Fibroblast of skin of right quadriceps (primary cell): ENCODE data around the gene DPP6.
"Not testable (repeated sequence)": the region's sequence is repeated elsewhere in the genome, so short reads cannot be mapped to it uniquely, and the experiment has no call there.

Source experiments
- DNase-seq: peaks from one replicate; pipeline ENCODE4 v3.0.0-alpha.2; 2013

DPP6 gene

DNA sequence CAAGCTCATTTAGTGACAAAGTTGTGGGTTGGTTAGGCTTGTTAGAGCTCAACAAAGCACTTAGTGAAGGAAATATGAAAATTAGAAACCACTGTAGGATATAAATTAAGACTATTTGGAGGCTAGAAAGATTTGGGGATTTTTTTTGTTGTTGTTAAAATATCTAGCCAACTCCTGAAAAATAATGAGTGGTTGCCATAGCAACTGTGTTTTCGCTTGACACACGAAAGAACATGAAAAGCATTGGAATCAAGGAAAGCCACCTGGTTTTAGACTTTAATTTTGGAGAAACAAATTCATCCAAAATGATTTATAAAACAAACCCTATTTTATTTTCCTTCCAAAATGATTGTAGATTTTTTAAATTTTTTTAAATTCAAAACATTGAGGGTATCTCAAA is 26.3 kb downstream of the DPP6 start:
- not testable (repeated sequence) for DNase-seq

DNA sequence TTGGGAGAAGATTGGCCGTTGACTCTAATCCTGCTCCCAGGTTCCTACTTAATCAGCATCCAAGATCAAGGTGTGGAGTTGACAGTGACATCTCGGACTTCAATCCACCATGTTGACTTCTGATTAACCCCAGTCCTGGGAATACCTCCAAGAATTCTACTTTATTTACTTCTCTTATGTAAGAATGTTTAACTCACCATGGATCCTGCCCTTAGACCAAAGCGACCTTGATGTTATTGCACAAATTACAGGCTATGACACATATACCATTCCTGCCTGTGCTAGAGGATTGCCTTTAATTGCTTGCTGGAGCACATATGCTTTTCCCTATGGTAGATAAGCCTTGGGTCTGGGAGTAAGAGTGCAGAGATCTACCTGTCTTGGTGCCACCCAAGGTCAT is 28.1 kb downstream of the DPP6 start:
- not testable (repeated sequence) for DNase-seq

DNA sequence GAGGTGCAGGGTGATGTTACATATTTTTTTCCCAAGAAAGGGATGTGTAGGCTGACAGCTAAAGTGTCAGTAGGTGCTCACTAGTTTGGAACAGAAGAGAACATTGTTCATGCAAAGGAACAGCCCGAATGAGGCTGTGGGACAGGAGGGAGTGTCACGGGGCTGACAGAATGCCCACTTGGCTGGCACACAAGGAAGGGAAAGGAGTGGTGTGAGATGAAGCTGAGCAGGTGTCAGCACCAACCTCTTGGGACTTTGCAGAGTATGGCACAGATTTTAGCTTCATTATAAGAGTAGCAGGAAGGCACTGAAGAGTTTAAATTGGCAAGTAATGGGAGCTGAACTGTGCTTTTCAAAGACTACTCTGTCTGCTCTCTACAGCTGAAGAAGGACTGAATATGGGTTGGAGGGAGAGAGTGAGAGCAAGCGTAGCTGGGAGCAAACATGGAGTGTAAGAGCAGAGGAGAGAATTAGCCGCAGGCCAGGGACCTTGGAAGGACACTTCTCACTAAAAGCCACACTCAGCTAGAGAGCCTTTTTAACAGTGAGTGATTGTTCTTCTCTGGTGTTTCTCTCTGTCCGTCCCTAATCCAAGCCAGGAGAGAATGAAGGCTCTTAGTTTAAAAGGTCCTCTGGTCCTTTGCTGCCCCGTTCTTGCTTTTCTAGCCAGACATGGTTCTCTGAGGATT is 35.0 kb downstream of the DPP6 start:
- not testable (repeated sequence) for DNase-seq

DNA sequence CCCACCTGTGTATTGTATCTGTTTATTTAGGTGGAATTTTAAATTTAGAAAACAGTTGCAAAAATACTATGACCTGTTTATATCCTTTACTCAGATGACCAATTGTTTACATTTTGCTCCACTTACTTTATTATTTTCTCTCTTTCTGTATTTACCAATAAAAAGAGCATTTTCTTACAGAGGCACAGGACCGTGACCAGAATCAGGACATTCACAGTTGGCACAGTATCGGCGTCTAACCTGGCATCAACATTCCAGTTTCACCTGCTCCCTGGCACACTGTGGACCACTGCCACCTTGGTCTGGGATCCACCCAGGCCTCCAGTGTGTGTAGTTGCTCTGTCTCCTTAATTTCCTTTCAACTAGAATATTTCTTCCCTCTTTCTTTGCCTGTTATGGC is 39.9 kb downstream of the DPP6 start:
- DNase-seq: not testable (repeated sequence)

DNA sequence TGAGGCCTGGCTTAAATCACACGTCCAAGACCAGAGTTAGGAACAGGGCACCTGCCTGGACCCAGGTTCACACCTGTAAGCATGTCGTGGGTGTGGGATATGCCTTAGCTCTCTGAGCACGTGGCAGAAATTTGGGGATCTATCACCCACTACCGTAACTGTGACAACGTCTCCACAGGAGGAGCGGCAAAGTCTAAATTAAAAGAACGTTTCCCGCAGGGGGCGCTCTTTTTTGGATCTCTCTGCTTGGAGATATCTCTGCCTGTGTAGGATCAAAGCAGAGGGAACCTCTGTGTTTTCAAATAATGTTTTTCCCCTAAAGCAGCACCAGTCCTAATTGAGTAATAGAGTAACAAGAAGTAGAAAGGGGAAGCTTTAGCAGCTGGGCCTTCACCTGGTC is 43.0 kb downstream of the DPP6 start:
- not testable (repeated sequence) for DNase-seq

DNA sequence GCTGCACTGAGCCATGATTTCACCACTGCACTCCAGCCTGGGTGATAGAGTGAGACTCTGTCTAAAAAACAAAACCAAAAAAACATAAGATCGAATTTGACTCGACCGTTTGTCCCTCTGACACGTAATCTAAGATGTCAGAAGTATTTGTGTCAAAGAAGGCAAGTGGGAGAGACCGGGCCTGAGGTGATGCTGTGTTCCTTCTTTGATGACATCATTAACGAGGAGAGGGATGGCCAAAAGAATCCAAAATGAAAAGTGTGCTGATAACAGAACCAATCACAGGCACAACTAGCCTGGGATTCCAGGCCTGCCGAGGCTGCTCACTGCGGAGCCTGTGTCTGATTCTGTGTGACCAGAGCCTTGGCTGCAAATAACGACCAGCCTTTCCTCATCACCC is 52.9 kb downstream of the DPP6 start:
- not testable (repeated sequence) for DNase-seq

DNA sequence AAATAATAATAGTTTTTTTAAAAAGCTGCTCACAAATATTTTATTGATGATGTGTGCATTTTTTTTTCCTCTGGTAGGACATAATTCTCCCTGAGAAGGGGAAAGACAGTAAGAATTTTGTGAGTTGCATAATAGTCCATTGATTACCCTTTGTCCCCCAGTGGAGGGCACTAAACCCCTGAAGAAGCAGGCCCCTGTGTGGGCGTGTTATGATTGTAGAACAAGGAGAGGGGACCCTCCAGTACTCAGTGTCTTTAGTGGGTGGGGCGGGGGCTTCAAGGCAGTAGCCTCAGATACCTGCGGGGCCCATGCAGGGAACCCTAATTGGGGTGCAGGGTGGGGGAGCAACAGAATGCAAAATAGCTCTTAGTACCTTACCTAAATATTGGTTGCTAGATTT is 57.4 kb downstream of the DPP6 start:
- not testable (repeated sequence) for DNase-seq

DNA sequence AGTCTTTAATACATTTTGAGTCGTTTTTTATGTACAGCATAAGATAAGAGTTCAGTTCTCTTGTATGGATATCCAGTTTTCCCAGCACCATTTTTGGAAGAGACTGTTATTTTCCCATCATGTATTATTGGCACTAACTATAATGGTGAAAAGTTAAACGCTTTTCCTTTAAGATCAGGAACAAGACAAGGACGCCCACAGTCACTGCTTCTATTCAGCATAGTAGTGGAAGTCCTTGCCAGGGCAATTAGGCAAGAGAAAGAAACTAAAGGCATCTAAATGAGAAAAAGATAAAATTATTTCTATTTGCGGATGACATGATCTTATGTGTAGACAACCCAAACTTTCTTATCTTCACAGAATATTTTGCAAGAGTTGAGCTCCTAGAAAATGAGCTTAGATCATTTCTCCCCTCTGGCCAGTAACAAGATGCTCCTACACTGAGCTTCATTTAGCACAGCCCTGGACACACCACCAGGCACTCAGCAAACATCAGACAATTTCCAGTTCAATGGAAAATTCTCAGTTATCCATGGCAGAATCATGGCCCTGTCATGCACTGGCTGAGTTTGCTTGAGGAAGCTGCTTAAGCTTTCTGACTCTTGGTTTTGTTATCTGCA is 61.6 kb downstream of the DPP6 start:
- DNase-seq: not testable (repeated sequence)

DNA sequence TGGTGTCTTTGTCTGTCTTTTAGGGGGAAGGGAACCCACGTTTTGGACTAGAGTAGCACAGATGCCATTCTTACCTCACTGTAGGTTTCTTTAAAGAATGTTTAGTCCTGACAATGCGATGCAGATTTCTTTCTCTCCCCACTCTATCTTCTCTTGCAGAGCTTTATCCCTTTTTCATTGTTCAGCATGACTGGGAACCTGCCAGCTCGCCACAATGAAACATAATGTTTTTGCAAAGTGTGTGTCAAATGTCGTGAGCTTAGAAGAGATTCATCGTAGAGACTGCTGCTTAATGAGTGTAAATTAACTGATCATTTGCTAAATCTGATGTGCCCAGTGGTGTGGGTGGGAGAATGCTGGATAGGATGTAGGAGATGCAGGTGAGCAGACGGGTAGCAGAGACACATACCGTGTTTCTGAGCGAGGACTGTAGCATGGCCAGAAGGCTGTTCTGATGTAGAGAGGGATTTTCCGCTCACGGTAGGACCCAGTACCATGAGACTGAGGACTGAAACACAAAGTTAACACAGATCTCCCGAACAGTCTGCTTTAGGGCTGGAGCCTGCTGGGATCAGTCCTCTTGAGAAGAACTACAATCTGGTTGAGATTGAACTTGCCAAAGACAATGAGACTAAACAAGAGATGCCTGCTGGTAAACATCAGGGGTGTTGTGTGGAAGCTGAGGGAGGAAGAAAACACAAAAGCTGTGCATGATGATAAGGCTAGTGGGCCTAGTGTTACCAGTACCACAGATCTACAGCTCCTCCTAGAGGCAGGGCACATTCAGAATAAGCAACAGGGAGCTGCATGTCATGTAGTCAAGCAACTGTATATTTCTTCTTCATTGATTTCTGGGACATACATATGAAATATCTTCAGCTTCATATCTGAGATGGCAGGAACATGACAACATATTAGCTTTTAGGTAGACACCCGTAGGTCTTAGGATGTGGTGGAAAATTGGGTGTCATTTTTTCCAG is 65.5 kb downstream of the DPP6 start:
- not testable (repeated sequence) for DNase-seq

DNA sequence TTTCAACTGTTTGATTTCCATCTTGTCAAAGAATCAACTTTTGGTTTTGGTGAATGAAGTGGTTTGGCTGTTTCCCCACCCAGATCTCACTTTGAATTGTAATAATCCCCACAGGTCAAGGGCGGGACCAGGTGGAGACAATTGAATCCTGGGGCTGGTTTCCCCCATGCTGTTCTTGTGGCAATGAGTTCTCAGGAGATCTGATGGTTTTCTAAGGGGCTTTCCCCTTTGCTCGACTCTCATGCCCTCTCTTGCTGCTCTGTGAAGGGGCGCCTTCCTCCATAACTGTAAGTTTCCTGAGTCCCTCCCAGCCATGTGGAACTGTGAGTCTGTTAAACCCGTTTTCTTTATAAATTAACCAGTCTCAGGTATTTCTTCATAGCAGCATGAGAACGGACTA is 68.6 kb downstream of the DPP6 start:
- not testable (repeated sequence) for DNase-seq

DNA sequence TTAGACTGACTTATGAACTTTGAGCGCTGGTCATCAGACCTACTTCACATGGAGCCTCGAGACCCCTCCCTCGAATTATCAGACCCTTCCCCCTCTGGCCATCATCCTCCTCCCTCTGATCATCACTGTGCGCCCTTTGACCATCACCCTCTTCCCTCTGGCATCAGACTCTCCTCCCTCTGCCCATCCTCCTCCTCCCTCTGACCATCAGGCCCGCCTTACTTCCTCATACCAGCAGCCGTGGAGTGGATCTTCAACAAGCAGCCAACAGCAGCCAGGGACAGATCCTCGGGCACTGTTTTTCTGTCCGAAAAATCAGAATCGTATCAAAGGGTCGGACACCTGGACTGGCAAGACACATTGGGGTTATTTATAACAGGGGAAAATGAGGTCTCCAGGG is 70.5 kb downstream of the DPP6 start:
- not testable (repeated sequence) for DNase-seq

DNA sequence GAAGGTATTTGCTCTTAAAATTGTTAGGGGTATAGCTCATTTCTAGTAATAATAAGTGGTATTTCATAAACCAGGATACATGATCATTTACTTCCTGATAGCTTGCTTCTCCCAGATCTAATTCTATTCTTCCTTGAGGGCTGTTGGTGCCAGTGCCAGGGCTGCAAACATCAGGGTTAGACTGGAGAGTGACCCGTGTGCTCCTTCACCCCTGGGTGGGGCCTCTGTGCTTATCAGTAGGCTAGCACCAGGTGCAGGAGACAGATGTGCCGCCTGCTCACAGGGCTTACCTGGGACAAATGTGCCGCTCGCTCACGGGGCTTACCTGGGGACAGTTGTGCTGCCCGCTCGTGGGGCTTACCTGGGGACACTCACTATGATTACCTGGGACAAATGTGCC is 71.2 kb downstream of the DPP6 start:
- not testable (repeated sequence) for DNase-seq

DNA sequence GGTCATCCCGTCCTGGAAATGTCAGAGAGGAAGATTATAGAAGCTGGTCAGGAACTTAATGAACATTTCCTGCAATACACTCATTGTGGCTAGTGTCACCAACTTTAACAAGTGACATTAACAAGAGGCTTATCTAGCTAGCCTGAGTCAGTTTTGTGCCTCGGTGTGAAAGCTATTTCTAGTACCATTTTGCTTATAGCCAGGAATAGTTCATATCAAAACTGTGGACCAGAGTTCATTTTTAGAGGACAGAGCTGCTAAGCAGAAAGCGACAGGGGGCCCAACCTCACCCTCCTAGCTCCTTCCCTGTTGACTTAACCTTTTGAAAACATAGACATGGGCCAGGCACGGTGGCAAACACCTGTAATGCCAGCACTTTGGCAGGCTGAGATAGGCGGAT is 76.9 kb downstream of the DPP6 start:
- not testable (repeated sequence) for DNase-seq

DNA sequence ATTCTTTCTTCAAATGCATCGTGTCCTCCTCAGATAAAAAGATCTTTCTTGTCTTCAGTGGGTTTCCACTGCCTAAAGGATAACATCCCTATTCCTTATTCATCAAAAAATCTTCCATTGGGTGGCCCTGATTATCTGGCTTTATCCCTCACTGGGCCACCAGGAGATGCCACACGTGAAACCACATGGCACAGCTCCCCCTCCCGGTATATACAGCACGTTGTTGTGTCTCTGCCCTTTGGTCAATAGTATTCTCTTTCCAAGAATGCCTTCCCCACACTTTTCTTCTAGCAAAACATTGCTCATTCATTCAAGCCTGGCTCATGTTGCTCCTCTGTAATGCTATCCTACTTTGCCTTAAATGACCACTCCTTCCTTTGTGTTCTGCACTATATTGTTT is 80.4 kb downstream of the DPP6 start:
- DNase-seq: not testable (repeated sequence)

DNA sequence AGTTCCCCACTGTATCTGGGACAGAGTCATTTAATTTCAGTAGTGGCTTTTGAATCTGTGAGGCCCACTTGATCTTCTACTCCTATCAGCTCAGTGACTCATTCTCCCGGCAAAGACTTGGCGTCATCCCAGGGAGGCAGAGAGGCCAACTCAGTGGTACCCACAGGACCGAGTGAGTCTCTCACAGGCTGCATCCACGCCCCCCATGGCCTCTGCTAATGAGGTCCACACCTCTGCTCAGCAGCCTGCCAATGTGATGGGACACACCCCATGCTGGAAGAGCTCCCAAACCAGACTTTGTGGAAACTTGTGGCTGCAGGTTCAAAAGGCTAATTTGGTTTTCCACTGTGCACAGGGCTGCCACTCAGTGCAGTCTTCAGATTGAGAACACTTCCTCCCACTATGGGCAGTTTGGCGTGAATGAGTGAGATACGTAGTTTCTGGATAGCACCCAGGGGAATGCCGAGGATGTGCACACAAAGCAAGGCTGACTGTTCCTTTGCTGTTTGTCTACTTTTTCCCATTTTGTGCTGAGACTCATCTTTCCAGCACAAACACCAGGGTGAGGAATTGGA is 81.6 kb downstream of the DPP6 start:
- DNase-seq: not testable (repeated sequence)

DNA sequence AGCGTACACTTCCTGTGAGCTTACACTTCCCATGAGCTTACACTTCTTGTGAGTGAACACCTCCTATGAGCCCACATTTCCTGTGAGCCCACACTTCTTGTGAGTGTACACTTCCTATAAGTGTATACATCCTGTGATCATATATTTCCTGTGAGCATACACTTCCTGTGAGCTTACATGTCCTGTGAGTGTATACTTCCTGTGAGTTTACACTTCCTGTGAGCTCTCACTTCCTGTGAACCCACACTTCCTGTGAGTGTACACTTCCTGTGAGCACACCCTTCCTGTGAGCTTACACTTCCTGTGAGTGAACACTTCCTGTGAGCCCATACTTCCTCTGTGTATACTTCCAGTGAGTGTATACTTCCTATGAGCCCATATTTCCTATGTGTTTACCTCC is 82.5 kb downstream of the DPP6 start:
- not testable (repeated sequence) for DNase-seq

DNA sequence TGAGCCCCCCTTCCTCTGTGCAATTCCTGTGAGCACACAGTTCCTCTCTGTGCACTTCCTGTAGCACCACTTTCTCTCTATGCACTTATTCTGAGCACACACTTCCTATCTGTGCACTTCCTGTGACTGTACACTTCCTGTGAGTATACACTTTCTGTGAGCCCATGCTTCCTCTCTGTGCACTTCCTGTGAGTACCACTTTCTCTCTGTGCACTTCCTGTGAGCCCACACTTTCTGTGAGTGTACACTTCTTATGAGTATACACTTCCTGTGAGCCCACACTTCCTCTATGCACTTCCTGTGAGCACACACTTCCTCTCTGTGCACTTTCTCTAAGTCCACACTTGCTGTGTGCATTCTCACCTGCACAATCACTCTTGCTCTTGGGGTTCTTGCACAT is 83.4 kb downstream of the DPP6 start:
- DNase-seq: not testable (repeated sequence)

DNA sequence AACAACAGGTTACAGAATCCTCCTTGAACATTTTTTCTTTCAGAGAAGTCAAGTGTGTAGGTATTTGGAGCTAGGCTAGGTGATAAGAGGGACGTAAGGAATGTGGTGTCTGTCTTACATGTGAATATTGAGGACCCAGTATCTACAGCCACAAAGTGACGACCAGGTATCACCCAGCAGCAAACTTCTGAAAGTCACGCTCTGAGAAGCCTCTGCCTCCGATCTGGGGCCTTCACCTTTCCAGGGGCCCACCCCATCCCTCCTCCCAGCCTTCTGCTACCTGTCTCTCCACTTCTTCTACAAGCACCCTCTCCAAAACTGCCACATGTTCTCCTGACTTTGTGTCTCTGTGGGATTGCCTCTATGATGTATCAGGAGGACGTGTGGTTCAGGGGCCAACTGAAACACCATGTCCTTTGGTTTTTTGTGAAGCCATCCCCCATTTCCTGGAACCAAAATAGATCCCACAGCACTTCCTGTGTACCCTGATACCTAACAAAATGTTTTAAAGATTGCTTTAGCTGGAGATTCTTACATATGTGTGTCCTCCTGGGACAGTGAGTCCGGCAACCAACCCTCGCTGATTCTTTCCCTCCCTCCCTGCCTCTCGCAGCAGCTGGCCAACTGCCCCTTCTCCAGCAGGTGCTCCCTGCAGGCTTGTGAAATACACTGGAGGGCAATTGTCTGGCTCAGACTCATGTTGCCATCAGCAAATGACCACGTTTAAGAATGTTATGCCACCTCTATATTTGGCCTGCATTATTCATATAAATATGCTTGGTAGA is 93.9 kb downstream of the DPP6 start:
- DNase-seq: not testable (repeated sequence)

DNA sequence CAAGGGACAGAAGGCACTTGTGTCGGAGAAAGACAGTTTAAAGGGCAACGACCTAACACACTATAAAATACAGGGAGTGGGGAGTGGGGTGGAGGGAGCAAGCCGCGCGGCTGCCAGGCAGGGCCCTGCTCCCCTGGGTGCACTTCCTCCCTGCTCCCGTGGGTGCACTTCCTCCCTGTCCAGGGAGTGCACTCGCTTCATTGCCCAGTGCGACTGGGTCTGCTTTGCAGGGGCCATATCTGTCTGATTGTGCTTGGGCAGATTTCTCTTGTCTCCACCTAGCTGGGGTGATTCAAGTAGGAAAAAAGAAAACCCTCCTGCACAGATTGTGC is 94.5 kb downstream of the DPP6 start:
- DNase-seq: not testable (repeated sequence)

DNA sequence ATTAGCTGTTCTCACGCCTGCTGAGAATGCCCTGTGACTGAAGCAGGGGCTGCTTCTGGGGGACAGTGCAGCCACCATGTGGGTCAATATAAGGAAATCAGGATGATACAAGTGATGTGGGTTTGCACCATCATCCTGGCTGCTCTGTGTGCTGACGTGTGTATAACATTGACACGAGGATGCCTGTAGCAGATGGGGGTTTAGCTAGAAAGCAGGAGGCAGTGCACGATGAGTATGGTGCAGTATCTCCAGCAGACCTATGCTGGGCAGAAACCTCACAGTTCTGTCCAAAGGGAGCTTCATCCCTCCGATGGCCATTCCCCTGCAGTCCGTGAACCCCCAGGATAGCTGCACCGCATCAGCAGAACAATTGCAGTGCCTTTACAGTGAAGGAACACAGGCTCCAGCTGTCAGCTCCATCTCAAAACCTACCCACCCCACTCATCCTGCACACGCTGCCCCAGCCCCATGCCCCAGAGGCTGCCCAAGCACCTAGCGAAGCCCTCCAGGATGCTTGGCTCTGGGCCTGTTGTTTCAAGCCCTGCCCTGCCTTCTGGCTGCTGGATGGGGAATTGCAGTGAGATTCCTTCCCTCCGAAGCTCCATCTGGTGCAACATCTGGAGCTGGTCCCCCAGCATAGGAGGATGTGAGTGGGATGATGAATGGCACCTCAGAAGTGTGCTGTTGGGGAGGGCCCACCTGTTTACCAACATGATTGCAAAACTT is 96.8 kb downstream of the DPP6 start:
- DNase-seq: not testable (repeated sequence)

DNA sequence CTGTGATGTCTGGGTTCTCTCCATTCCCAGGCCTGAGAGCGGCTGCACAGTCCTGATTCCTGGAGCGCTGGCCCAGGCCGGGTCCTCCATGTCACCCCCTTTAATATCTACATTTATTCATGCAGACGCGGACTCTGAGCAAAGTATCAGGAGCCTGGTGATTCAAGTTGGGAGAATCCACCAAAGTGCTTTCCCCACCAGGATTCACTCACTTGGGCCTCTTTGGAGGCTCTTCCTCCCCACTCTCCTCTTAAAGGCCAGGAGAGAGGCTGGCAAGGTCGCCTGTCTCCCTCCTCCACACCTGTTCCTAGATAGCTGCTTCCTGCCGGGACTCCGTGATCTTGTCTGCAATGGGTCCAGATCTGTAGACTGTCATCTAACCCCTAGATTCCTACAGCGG is 98.5 kb downstream of the DPP6 start:
- not testable (repeated sequence) for DNase-seq

DNA sequence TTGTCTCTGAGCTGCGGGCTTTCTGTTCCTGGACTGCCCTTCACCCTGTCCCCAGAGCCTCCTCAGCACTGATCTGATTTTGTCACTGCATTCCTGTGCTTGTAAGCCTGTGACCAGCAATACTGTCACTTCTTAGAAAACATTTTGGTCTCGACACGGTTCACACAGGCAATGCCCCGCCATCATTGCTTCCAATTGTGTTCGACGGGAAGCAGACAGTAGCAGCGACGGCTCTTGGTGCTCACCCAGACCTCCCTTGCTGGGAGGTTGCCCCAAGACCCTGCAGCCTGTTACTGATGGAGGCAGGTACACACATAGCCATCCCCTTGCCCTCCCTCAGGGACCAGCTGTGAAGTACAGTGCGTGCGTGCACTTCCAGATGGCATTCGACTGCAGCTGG is 99.1 kb downstream of the DPP6 start:
- DNase-seq: not testable (repeated sequence)
